ENCODE measurements around the gene PTPMT1.
"Not testable (repeated sequence)": the region's sequence is repeated elsewhere in the genome, so short reads cannot be mapped to it uniquely, and the experiment has no call there.

The PTPMT1 gene, protein sequence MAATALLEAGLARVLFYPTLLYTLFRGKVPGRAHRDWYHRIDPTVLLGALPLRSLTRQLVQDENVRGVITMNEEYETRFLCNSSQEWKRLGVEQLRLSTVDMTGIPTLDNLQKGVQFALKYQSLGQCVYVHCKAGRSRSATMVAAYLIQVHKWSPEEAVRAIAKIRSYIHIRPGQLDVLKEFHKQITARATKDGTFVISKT

GRCh38 chr11:47565340-47566148, at the start of gene PTPMT1:
Gene PTPMT1 (plus strand): TSS chr11:47565599. CDS start chr11:47565623, 24 bp downstream.
- DNase-seq: peak; percentile 69

DNA sequence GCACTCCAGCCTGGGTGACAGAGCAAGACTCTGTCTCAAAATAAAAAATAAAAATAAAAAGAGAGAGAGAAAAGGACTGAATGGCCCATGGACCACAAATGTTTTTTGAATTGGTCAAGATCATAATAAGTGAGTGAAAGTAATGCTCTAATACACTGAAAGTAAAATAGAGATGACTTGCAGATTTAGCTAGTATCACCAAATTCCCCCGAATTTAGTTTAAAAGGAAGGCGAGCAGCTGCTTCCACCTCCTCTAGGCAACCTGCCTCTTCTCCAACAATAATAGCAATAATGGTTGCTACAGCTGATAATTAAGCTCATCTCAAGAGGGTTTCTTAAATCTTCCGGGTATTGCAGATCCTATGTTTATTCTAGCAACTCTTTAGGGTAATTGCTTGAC, 49.2 kb upstream of the PTPMT1 start:
- DNase-seq: no peak

GRCh38 chr11:47516984-47517853, 48.2 kb upstream of the PTPMT1 start:
- no peak for DNase-seq

GRCh38 chr11:47518212-47518964, 47.0 kb upstream of the PTPMT1 start:
- no peak for DNase-seq

GRCh38 chr11:47523490-47524225, 41.7 kb upstream of the PTPMT1 start:
- peak; percentile 60 for DNase-seq

DNA sequence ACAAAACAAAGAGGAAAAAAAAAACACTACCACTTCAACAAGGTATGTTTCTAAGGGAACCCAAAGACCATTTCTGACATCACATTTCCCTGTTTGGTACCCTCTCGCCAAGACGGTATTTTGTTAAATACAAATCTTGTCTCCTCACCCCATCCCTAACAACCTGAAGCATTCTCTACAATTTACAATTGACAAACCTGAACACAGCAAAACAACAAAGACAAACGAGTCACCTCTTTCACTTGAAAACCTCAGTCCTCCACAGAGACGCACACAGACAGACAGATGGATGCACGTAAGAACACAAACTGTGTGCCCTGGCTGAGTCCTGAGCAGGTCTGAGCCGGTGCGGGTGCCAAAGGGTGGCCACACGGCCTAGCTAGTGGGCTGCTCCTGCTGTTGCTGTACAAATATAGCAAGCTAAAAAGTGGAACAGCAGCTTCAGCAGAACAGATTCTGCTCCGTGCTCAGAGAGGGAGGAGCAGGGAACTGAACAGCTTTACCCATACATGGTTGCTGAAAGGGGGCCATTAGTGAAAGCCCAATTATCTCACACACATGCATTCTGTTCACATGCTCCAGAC, 41.0 kb upstream of the PTPMT1 start:
- DNase-seq: peak; percentile 19

- DNase-seq: not testable (repeated sequence)
These were observed 39.4 kb upstream of the PTPMT1 start for GRCh38 chr11:47526032-47526431.

DNA sequence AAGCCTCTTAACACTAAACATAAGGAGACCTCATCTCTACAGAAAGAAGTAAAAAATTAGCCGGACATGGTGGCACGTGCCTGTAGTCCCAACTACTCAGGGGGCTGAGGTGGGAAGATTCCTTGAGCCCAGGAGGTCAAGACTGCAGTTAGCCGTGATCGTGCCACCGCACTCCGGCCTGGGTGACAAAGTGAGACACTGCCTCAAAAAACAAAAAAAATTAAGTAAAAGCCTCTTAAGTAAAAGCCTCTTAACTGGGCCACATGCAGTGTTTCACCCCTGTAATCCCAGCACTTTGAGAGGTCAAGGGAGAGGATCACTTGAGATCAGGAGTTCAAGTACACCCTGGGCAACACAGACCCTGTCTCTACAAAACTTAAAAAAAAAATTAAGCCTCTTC, 38.2 kb upstream of the PTPMT1 start:
- no peak for DNase-seq

- DNase-seq: no peak
These were observed 35.4 kb upstream of the PTPMT1 start for GRCh38 chr11:47529951-47530350.

GRCh38 chr11:47530721-47531120, 34.7 kb upstream of the PTPMT1 start:
- DNase-seq: not testable (repeated sequence)

- DNase-seq: no peak
These were observed 33.7 kb upstream of the PTPMT1 start for GRCh38 chr11:47531666-47532065.

DNA sequence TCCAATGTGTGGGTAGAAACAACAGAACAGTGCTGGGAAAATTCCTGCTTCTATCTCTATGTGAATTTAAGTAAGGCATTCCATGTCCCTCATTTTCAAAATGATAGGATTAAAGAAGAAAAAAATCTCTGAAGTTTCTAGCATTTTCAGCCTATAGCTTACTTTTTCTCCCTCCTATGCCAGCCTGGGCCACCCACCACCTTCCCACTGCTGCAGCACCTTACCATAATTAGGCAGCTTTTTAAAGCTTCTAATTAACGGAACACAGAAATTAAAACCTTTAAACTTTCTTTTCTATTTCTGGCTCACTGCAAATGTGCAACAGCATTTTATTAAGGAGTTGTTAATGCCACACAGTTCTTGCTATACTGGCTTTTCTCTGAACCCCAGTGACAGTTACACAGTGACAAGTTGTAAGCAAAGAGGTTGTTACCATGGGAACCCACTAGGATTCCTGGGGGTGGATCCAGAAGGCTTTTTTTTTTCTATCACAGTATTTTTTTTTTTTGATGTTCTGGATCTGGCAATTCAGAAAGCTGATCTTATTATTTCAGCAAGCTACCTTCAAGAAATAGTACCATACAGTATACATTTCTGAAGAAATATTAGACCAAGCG, 32.7 kb upstream of the PTPMT1 start:
- no peak for DNase-seq

DNA sequence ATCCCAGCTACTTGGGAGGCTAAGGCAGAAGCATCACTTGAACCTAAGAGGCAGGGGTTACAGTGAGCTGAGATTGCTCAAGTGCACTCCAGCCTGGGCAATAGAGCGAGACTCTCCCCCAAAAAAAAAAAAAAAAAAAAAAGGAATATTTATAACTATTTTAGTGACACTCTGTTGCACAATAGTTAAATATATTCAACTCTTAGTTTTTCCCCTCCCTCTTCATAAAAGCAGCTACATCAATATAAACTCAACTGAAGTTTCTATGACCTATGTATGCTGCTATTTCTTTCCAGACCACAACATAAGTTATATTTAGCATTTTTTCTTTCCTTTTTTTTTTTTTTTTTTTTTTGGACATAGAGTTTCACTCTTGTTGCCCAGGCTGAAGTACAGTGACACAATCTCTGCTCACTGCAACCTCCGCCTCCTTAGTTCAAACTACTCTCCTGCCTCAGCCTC, 31.7 kb upstream of the PTPMT1 start:
- DNase-seq: no peak

- no peak for DNase-seq
These were observed 30.6 kb upstream of the PTPMT1 start for GRCh38 chr11:47534704-47535251.

DNA sequence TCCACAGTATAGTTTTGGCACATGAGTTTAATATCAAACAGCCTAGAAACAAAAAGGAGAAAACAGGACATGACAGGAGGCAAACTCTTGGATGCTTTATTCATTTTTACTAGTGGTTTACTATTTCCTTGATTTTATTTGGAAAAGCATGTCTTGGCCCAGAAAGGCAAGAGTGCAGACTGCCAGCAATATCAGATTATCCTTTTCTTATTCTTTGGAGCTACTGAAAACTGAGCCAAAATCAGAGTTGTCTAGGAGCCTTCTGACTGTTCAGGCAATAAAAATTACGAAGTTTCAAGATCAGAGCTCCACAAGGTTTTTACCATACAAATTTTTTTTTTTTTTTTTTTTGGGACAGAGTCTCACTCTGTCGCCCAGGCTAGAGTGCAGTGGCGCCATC, 28.5 kb upstream of the PTPMT1 start:
- no peak for DNase-seq

GRCh38 chr11:47538741-47539565, 26.4 kb upstream of the PTPMT1 start:
- DNase-seq: no peak

GRCh38 chr11:47539681-47540039, 25.7 kb upstream of the PTPMT1 start:
- DNase-seq: no peak

DNA sequence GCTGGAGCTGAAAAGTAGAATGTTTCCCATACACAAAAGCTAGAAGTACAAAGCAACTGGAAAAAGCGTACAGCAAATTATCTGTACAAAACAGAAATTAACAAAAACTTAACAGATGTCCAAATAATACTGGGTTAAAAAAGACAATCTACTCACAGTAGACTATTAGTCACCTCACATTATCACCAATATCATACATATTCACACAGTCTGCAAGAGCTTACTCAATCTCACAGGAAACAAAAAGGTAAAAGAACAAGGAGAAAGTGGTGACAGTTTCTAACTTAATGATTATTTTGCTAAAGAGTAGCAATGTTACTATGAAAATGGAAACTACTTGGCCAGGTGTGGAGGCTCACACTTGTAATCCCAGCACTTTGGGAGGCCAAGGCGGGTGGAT, 24.3 kb upstream of the PTPMT1 start:
- no peak for DNase-seq

DNA sequence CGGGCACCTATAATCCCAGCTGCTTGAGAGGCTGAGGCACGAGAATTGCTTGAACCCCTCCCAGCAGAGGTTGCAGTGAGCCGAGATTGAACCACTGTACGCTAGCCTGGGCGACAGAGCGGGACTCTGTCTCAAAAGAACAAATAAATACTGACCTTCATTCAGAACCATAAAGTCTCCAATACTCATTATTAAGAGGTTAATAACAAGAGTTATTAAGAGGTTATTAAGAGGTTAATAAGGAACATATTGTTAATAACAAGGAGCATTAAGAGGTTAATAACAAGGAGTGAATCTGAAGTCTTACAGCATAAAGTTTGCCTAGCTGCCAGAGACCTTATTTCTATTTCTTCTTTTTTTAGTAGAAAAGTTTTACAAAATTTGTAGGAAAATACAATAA, 20.1 kb upstream of the PTPMT1 start:
- no peak for DNase-seq

DNA sequence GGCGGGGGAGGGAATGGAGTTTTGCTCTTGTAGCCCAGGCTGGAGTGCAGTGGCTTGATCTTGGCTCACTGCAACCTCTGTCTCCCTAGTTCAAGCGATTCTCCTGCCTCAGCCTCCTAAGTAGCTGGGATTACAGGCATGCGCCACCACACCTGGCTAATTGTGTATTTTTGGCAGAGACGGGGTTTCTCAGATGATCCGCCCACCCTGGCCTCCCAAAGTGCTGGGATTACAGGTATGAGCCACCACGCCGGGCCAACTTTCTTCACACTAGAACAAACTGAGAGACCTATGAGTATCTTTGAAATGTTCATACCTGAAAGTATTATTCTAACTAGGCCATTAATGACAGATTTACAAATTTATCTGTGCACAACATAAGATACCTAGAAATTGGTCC, 19.1 kb upstream of the PTPMT1 start:
- DNase-seq: not testable (repeated sequence)
